Liver (tissue), 9 donors: ENCODE results near the gene TMEM270. TPM values are rescaled to one million over a fixed set of nuclear protein-coding genes. Genes with fewer than 3 reads are reported as not detected.

ENCODE experiments used
- DNase-seq: peaks from one replicate; pipeline ENCODE4 v3.0.0-alpha.2; 2017; ENCODE audit warnings: low spot score
- H3K27ac ChIP-seq, 2 donors: one replicate each; pipeline ENCODE4 v1.7.0; 2013; ENCODE audit warnings: inconsistent platforms in 2 of 2, low read length in 2 of 2, control low read depth in 1 of 2, low read depth in 1 of 2, mild to moderate bottlenecking in 1 of 2
- H3K27me3 ChIP-seq, 4 donors: one replicate each; pipeline versions ENCODE4 v1.6.1 to v1.7.0; 2013; ENCODE audit warnings: low read length in 3 of 4, inconsistent platforms in 1 of 4, mild to moderate bottlenecking in 1 of 4, moderate library complexity in 1 of 4; ENCODE audit not compliant: control insufficient read depth in 4 of 4, insufficient read depth in 4 of 4
- H3K36me3 ChIP-seq, 4 donors: one replicate each; pipeline versions ENCODE4 v1.6.1 to v1.7.0; 2013; ENCODE audit warnings: low read length in 3 of 4, mild to moderate bottlenecking in 3 of 4, low read depth in 1 of 4, moderate library complexity in 1 of 4; ENCODE audit not compliant: control insufficient read depth in 4 of 4, insufficient read depth in 3 of 4
- H3K4me1 ChIP-seq, 4 donors: one replicate each; pipeline versions ENCODE4 v1.6.1 to v1.7.0; 2013; ENCODE audit warnings: low read length in 3 of 4, mild to moderate bottlenecking in 3 of 4, moderate library complexity in 1 of 4; ENCODE audit not compliant: control insufficient read depth in 4 of 4, insufficient read depth in 4 of 4
- H3K4me3 ChIP-seq, 3 donors: one replicate each; pipeline versions ENCODE4 v1.6.1 to v1.7.0; 2013; ENCODE audit warnings: low read length in 3 of 3, control low read depth in 1 of 3, low read depth in 1 of 3, mild to moderate bottlenecking in 1 of 3
- H3K9ac ChIP-seq, 2 donors: one replicate each; pipeline ENCODE4 v1.7.0; 2013; ENCODE audit warnings: low read length in 2 of 2, mild to moderate bottlenecking in 2 of 2, moderate library complexity in 2 of 2, control low read depth in 1 of 2, low read depth in 1 of 2
- H3K9me3 ChIP-seq, 4 donors: one replicate each; pipeline versions ENCODE4 v1.6.1 to v1.7.0; 2013; ENCODE audit warnings: low read length in 3 of 4; ENCODE audit not compliant: control insufficient read depth in 4 of 4
- FOXA1 ChIP-seq: IDR thresholded peaks from 2 replicates; pipeline ENCODE4 v1.6.1; 2016; ENCODE audit warnings: antibody characterized with exemption
- GABPA ChIP-seq, 2 donors: IDR thresholded peaks in 1 of 2; conservative IDR thresholded peaks in 1 of 2; 2 replicates each; pipeline ENCODE4 v1.6.1; 2016; ENCODE audit warnings: antibody characterized with exemption in 2 of 2, mild to moderate bottlenecking in 1 of 2, moderate library complexity in 1 of 2
- RXRA ChIP-seq, 2 donors: IDR thresholded peaks; 2 replicates each; pipeline ENCODE4 v1.6.1; 2017 to 2018; ENCODE audit warnings: antibody characterized with exemption in 2 of 2, mild to moderate bottlenecking in 1 of 2
- SP1 ChIP-seq: IDR thresholded peaks from 2 replicates; pipeline ENCODE4 v1.6.1; 2018; ENCODE audit warnings: antibody characterized with exemption, mild to moderate bottlenecking
- WGBS: extraction: QIAGEN DNeasy Blood & Tissue Kit; methylation state at CpG from one replicate; pipeline ENCODE4 v1.1.7; 2013; 5-methylcytosine and 5-hydroxymethylcytosine counted together
- polyA plus RNA-seq, 2 donors: library from polyadenylated mRNA; stranded (reverse) in 1 of 2; unstranded in 1 of 2; fragments of 200-250 nt in 1 of 2; fragments of >200 nt in 1 of 2; fragmentation: Nextera tagmentation in 1 of 2; extraction: Ambion mirVana in 1 of 2; gene quantifications; one replicate each; pipeline versions ENCODE4 v1.2.1 to v1.2.3, GENCODE V29; 2013 to 2015
- total RNA-seq, 2 donors: library from RNA; depleted of rRNA; stranded (reverse); fragments of >200 nt; gene quantifications; one replicate each; pipeline ENCODE4 v1.2.3, GENCODE V29; 2014
- TF ChIP-seq, protein P1 (sequence below): fragments of 150-350 bp; IDR thresholded peaks from 2 replicates; pipeline ENCODE4 v1.5.1; 2017; ENCODE audit warnings: improper control_type of control experiment, low read depth, low read length; ENCODE audit not compliant: missing input control
- TF ChIP-seq, protein P2 (sequence below): IDR thresholded peaks from 2 replicates; pipeline ENCODE4 v1.6.1; 2016; ENCODE audit warnings: antibody characterized with exemption
- donor health status: healthy.
- donor health status: healthy.
- donor health status: healthy.
- donor health status: healthy.
- donor health status: healthy.

Gene TMEM270
- total and polyA plus RNA-seq, 4 donors: 0.09 TPM; not detected in 3

DNA sequence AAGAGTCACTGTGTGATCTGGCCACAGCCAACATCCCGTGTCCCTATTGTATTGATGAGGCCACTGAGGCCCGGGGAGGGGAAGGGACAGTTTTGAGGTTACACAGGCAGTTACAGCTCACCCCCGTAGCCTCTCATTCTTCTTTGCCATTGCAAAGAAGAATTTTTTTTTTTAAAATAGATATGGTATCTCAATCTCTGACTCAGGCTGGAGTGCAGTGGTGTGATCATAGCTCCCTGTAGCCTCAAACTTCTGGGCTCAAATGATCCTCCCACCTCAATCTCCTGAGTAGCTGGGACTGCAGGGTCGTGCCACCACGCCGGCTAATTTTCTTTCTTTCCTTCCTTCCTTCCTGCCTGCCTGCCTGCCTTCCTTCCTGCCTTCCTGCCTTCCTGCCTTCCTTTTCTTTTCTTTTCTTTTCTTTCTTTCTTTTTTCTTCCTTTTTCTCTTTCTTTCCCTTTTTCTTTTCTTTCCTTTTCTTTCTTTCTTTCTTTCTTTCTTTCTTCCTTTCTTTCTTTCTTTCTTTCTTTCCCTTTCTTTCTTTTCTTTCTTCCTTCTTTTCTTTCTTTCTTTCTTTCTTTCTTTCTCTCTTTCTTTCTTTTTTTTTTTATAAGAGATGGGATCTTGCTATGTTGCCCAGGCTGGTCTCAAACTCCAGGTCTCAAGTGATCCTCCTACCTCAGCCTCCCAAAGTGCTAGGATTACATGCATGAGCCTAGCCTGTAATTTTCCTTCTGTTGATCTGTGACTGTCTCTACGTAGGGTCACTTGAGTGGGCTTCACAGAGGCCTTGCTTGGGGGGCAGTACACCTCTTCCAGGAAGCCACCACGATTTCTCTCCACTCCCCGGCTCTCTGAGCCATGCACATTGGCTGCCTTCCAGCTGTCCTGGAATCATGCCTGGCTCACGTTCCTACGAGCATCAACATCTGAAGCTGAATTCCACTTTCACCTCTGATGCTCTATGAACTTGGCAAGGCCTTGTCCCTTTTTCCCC is 31.3 kb downstream of the TMEM270 start:
- Histone ChIP-seq H3K4me1 (peaks cover 0 to 4% (median 0%) of the 10 kb centered on the region in 4 donors), H3K27ac (no peak overlapping the region), H3K9me3 (peaks cover 0 to 5% (median 2%) of the 10 kb centered on the region in 4 donors), H3K9ac (no peak overlapping the region), H3K4me3 (no peak overlapping the region), H3K27me3 (no peaks in the 10 kb centered on the region), H3K36me3 (no peaks in the 10 kb centered on the region)
- 60% methylated on average over 11 of the region's 11 CpGs for WGBS
- DNase-seq: no peak
- TF ChIP-seq, protein P1, sequence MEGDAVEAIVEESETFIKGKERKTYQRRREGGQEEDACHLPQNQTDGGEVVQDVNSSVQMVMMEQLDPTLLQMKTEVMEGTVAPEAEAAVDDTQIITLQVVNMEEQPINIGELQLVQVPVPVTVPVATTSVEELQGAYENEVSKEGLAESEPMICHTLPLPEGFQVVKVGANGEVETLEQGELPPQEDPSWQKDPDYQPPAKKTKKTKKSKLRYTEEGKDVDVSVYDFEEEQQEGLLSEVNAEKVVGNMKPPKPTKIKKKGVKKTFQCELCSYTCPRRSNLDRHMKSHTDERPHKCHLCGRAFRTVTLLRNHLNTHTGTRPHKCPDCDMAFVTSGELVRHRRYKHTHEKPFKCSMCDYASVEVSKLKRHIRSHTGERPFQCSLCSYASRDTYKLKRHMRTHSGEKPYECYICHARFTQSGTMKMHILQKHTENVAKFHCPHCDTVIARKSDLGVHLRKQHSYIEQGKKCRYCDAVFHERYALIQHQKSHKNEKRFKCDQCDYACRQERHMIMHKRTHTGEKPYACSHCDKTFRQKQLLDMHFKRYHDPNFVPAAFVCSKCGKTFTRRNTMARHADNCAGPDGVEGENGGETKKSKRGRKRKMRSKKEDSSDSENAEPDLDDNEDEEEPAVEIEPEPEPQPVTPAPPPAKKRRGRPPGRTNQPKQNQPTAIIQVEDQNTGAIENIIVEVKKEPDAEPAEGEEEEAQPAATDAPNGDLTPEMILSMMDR: no peak
- TF ChIP-seq, protein P2, sequence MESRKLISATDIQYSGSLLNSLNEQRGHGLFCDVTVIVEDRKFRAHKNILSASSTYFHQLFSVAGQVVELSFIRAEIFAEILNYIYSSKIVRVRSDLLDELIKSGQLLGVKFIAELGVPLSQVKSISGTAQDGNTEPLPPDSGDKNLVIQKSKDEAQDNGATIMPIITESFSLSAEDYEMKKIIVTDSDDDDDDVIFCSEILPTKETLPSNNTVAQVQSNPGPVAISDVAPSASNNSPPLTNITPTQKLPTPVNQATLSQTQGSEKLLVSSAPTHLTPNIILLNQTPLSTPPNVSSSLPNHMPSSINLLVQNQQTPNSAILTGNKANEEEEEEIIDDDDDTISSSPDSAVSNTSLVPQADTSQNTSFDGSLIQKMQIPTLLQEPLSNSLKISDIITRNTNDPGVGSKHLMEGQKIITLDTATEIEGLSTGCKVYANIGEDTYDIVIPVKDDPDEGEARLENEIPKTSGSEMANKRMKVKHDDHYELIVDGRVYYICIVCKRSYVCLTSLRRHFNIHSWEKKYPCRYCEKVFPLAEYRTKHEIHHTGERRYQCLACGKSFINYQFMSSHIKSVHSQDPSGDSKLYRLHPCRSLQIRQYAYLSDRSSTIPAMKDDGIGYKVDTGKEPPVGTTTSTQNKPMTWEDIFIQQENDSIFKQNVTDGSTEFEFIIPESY: no peak
- TF ChIP-seq RXRA (IDR thresholded peaks at IDR 0.05) (peak in 1 of 2 donors; percentile 11), GABPA (IDR thresholded peaks at IDR 0.05 in 1 of 2, conservative IDR thresholded peaks at IDR 0.05 in 1 of 2) (no peak), FOXA1 (no peak), SP1 (no peak)

DNA sequence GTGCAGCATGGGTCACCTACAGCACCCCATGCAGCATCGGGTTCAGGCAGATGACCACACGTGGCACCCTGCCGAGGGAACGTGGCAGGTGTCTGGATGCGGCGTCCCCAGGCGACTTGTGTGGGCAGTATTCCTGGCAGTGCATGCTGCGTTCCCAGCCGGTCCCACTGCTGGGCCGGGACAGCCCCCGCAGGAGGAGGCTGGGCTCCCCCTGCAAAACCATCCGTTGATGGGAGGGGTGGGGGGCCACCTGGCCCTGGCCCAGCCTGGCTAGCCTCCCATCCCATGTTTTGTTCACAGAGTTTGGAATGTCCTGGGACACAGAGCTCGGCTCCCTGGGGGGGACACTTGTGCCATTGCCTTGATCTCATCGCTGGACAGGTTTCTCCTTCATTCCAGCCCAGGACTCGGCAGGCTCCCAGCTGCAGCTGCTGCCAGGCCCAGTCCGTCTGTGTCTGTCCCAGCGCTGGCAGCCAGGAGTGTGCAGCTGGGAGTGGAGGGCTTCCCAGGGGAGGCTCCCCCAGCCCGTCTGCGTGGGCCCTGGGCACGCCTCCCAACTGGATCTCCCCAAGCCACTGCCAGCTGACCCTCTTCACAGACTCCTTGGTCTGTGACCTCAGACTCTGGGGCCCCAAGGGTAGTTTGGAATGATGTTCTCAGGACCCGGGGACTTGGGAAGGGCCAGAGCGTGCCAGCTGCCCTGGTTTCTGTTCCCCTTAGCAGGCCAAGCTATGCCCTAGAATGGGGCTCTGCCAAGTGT is 32.6 kb downstream of the TMEM270 start:
- WGBS: 86% methylated on average over 22 of the region's 22 CpGs
- Histone ChIP-seq H3K9me3 (peaks cover 0 to 5% (median 2%) of the 10 kb centered on the region in 4 donors), H3K9ac (no peak overlapping the region), H3K27me3 (no peaks in the 10 kb centered on the region), H3K36me3 (no peaks in the 10 kb centered on the region), H3K27ac (no peak overlapping the region), H3K4me3 (no peak overlapping the region), H3K4me1 (peaks cover 0 to 4% (median 0%) of the 10 kb centered on the region in 4 donors)
- TF ChIP-seq, protein P1: no peak
- no peak for DNase-seq
